NCI-H2081 treated with DMSO at 0.1 percent for 48 hours (cell line): ENCODE results near the gene ID3.

ENCODE experiments used
- DNase-seq: peaks from one replicate; lab custom pipeline; 2025; lab: John Stamatoyannopoulos, UW

Gene ID3

GRCh38 chr1:23559136-23559984 is at the start of gene ID3:
Gene ID3, minus strand, starts transcription at chr1:23559501. Its CDS starts 75 bp downstream, at chr1:23559426.
- peak; percentile 87 for DNase-seq

- DNase-seq: no peak
Measured at GRCh38 chr1:23607944-23608343, 48.6 kb upstream of the ID3 start.

GRCh38 chr1:23601968-23602876 is 42.9 kb upstream of the ID3 start:
- DNase-seq: no peak

- DNase-seq: no peak
Measured at GRCh38 chr1:23601135-23601967, 42.0 kb upstream of the ID3 start.

- DNase-seq: no peak
Measured at GRCh38 chr1:23600283-23600682, 41.0 kb upstream of the ID3 start.

- no peak for DNase-seq
Measured at GRCh38 chr1:23599125-23599524, 39.8 kb upstream of the ID3 start.

GRCh38 chr1:23598424-23598823 is 39.1 kb upstream of the ID3 start:
- peak; percentile 66 for DNase-seq

- no peak for DNase-seq
Measured at GRCh38 chr1:23597635-23598388, 38.5 kb upstream of the ID3 start.

GRCh38 chr1:23596382-23597358 is 37.4 kb upstream of the ID3 start:
- no peak for DNase-seq

GRCh38 chr1:23594927-23595353 is 35.6 kb upstream of the ID3 start:
- no peak for DNase-seq

- DNase-seq: no peak
Measured at GRCh38 chr1:23594149-23594907, 35.0 kb upstream of the ID3 start.

- peak; percentile 21 for DNase-seq
Measured at GRCh38 chr1:23593556-23594148, 34.4 kb upstream of the ID3 start.

- no peak for DNase-seq
Measured at GRCh38 chr1:23593042-23593521, 33.8 kb upstream of the ID3 start.

- no peak for DNase-seq
Measured at GRCh38 chr1:23592209-23592892, 33.0 kb upstream of the ID3 start.

GRCh38 chr1:23591460-23592208 is 32.3 kb upstream of the ID3 start:
- no peak for DNase-seq

GRCh38 chr1:23590058-23590783 is 30.9 kb upstream of the ID3 start:
- no peak for DNase-seq

- no peak for DNase-seq
Measured at GRCh38 chr1:23589585-23589986, 30.3 kb upstream of the ID3 start.
